Activated naive CD8-positive, alpha-beta T cell treated with anti-CD3 and anti-CD28 coated beads for 36 hours (primary cell): ENCODE results near the gene ATP11A. TPM values are rescaled to one million over a fixed set of nuclear protein-coding genes. Genes with fewer than 3 reads are reported as not detected.
"Not testable (repeated sequence)": the region's sequence is repeated elsewhere in the genome, so short reads cannot be mapped to it uniquely, and the experiment has no call there.

Source experiments
- DNase-seq: peaks from one replicate; pipeline ENCODE4 v3.0.0; 2021
- H3K27ac Mint-ChIP-seq: one replicate; pipeline ENCODE4 v1.8.0; 2022; ENCODE audit warnings: mild to moderate bottlenecking, moderate library complexity, mixed read lengths
- H3K27me3 Mint-ChIP-seq: one replicate; pipeline ENCODE4 v1.8.0; 2022; ENCODE audit warnings: mild to moderate bottlenecking, mixed read lengths
- H3K36me3 Mint-ChIP-seq: one replicate; pipeline ENCODE4 v1.8.0; 2021; ENCODE audit warnings: mild to moderate bottlenecking, mixed read lengths
- H3K4me1 Mint-ChIP-seq: one replicate; pipeline ENCODE4 v1.8.0; 2021; ENCODE audit warnings: mixed read lengths
- H3K4me3 Mint-ChIP-seq: one replicate; pipeline ENCODE4 v1.8.0; 2022; ENCODE audit warnings: mild to moderate bottlenecking, moderate library complexity, mixed read lengths
- H3K9me3 Mint-ChIP-seq: one replicate; pipeline ENCODE4 v1.8.0; 2022; ENCODE audit warnings: mixed read lengths
- total RNA-seq, 2 experiments: library from RNA; stranded (reverse); gene quantifications; one replicate each; pipeline ENCODE4 v1.2.3, GENCODE V29; 2021

ATP11A gene
- total RNA-seq, 2 experiments from 2014 or later, result 27.6 to 32.5 TPM

GRCh38 chr13:112881656-112882554 lies 192.1 kb downstream of the ATP11A start:
- Mint-ChIP-seq H3K27me3 (no peaks in the 10 kb centered on the region), H3K27ac (no peak overlapping the region), H3K36me3 (peaks cover 6% of the 10 kb centered on the region)

GRCh38 chr13:112882555-112883024 lies 192.8 kb downstream of the ATP11A start:
- Mint-ChIP-seq H3K27me3 (no peaks in the 10 kb centered on the region), H3K4me1 (no peaks in the 10 kb centered on the region), H3K36me3 (peaks cover 6% of the 10 kb centered on the region), H3K9me3 (no peaks in the 10 kb centered on the region), H3K27ac (no peak overlapping the region), H3K4me3 (no peak overlapping the region)
- no peak for DNase-seq

More at GRCh38 chr13:112881656-112882554, 192.1 kb downstream of the ATP11A start:
- no peaks in the 10 kb centered on the region for H3K9me3 Mint-ChIP-seq
- no peak overlapping the region for H3K4me3 Mint-ChIP-seq
- no peaks in the 10 kb centered on the region for H3K4me1 Mint-ChIP-seq
- no peak for DNase-seq

GRCh38 chr13:112883241-112883945 lies 193.6 kb downstream of the ATP11A start:
- DNase-seq, result no peak
- H3K27me3 Mint-ChIP-seq, result no peaks in the 10 kb centered on the region
- H3K36me3 Mint-ChIP-seq, result peaks cover 3% of the 10 kb centered on the region
- no peaks in the 10 kb centered on the region for H3K9me3 Mint-ChIP-seq
- H3K4me3 Mint-ChIP-seq, result no peak overlapping the region
- H3K27ac Mint-ChIP-seq, result no peak overlapping the region
- H3K4me1 Mint-ChIP-seq, result no peaks in the 10 kb centered on the region

GRCh38 chr13:112884700-112885099 lies 194.9 kb downstream of the ATP11A start:
- not testable (repeated sequence) for H3K9me3 Mint-ChIP-seq, H3K36me3 Mint-ChIP-seq, H3K27me3 Mint-ChIP-seq, H3K27ac Mint-ChIP-seq, H3K4me1 Mint-ChIP-seq, H3K4me3 Mint-ChIP-seq, DNase-seq

GRCh38 chr13:112885242-112885781 lies 195.5 kb downstream of the ATP11A start:
- no peaks in the 10 kb centered on the region for H3K4me1 Mint-ChIP-seq
- no peak overlapping the region for H3K27ac Mint-ChIP-seq
- H3K4me3 Mint-ChIP-seq, result no peak overlapping the region
- no peaks in the 10 kb centered on the region for H3K9me3 Mint-ChIP-seq
- no peaks in the 10 kb centered on the region for H3K27me3 Mint-ChIP-seq
- no peak for DNase-seq
- no peaks in the 10 kb centered on the region for H3K36me3 Mint-ChIP-seq

GRCh38 chr13:112885782-112886268 lies 196.0 kb downstream of the ATP11A start:
- no peaks in the 10 kb centered on the region for H3K36me3 Mint-ChIP-seq
- no peak for DNase-seq
- no peaks in the 10 kb centered on the region for H3K9me3 Mint-ChIP-seq
- no peak overlapping the region for H3K4me3 Mint-ChIP-seq
- H3K27ac Mint-ChIP-seq, result no peak overlapping the region
- H3K27me3 Mint-ChIP-seq, result no peaks in the 10 kb centered on the region
- H3K4me1 Mint-ChIP-seq, result no peaks in the 10 kb centered on the region

GRCh38 chr13:112887151-112887550 lies 197.3 kb downstream of the ATP11A start:
- Mint-ChIP-seq H3K36me3 (no peaks in the 10 kb centered on the region), H3K9me3 (no peaks in the 10 kb centered on the region), H3K4me3 (no peak overlapping the region), H3K4me1 (no peaks in the 10 kb centered on the region), H3K27ac (no peak overlapping the region), H3K27me3 (no peaks in the 10 kb centered on the region)
- DNase-seq, result no peak

GRCh38 chr13:112887557-112887991 lies 197.7 kb downstream of the ATP11A start:
- Mint-ChIP-seq H3K27ac (no peak overlapping the region), H3K36me3 (no peaks in the 10 kb centered on the region), H3K4me1 (no peaks in the 10 kb centered on the region), H3K4me3 (no peak overlapping the region), H3K27me3 (no peaks in the 10 kb centered on the region), H3K9me3 (no peaks in the 10 kb centered on the region)
- no peak for DNase-seq

- no peaks in the 10 kb centered on the region for H3K9me3 Mint-ChIP-seq
- peaks cover 7% of the 10 kb centered on the region for H3K27me3 Mint-ChIP-seq
- H3K4me3 Mint-ChIP-seq, result no peak overlapping the region
- H3K4me1 Mint-ChIP-seq, result peaks cover 4% of the 10 kb centered on the region
- H3K36me3 Mint-ChIP-seq, result no peaks in the 10 kb centered on the region
- H3K27ac Mint-ChIP-seq, result no peak overlapping the region
- no peak for DNase-seq
Measured at GRCh38 chr13:112888238-112889111, 198.6 kb downstream of the ATP11A start.

GRCh38 chr13:112889351-112890290 lies 199.8 kb downstream of the ATP11A start:
- H3K36me3 Mint-ChIP-seq, result no peaks in the 10 kb centered on the region
- H3K4me1 Mint-ChIP-seq, result peaks cover 4% of the 10 kb centered on the region
- H3K4me3 Mint-ChIP-seq, result no peak overlapping the region
- H3K27ac Mint-ChIP-seq, result no peak overlapping the region
- peaks cover 7% of the 10 kb centered on the region for H3K27me3 Mint-ChIP-seq
- no peak for DNase-seq
- no peaks in the 10 kb centered on the region for H3K9me3 Mint-ChIP-seq

GRCh38 chr13:112890316-112891145 lies 200.7 kb downstream of the ATP11A start:
- Mint-ChIP-seq H3K36me3 (no peaks in the 10 kb centered on the region), H3K4me1 (peaks cover 4% of the 10 kb centered on the region), H3K4me3 (no peak overlapping the region), H3K27me3 (peaks cover 7% of the 10 kb centered on the region), H3K27ac (no peak overlapping the region), H3K9me3 (no peaks in the 10 kb centered on the region)
- no peak for DNase-seq

GRCh38 chr13:112891477-112892401 lies 201.9 kb downstream of the ATP11A start:
- H3K27me3 Mint-ChIP-seq, result peaks cover 7% of the 10 kb centered on the region
- H3K9me3 Mint-ChIP-seq, result no peaks in the 10 kb centered on the region
- no peak for DNase-seq

More at GRCh38 chr13:112891477-112892401, 201.9 kb downstream of the ATP11A start:
- no peak overlapping the region for H3K27ac Mint-ChIP-seq
- no peak overlapping the region for H3K4me3 Mint-ChIP-seq
- H3K36me3 Mint-ChIP-seq, result no peaks in the 10 kb centered on the region
- H3K4me1 Mint-ChIP-seq, result peaks cover 4% of the 10 kb centered on the region
